HepG2 (cell line): Measurements from ENCODE around the gene DTNB. TPM values are rescaled to one million over a fixed set of nuclear protein-coding genes. Genes with fewer than 3 reads are reported as not detected.

Experiments
- ATF1 ChIP-seq: IDR thresholded peaks from 2 replicates; pipeline ENCODE4 v1.6.1; 2016; ENCODE audit warnings: mild to moderate bottlenecking, control low read depth
- ELK4 ChIP-seq: sonication (generic); formaldehyde crosslinking; IDR thresholded peaks from 2 replicates; pipeline ENCODE4 v1.9.0; 2021; ENCODE audit warnings: missing genetic modification reagents, borderline replicate concordance
- NFE2L1 ChIP-seq: sonication (generic); formaldehyde crosslinking; IDR thresholded peaks from 2 replicates; pipeline ENCODE4 v1.4.0; 2020; ENCODE audit warnings: missing genetic modification reagents, mild to moderate bottlenecking, borderline replicate concordance
- NFKBIZ ChIP-seq: IDR thresholded peaks from 2 replicates; pipeline ENCODE4 v1.6.1; 2018; ENCODE audit warnings: missing genetic modification reagents, missing compliant biosample characterization
- RELA ChIP-seq: sonication (generic); formaldehyde crosslinking; IDR thresholded peaks from 2 replicates; pipeline ENCODE4 v1.4.0; 2020; ENCODE audit warnings: missing genetic modification reagents
- RXRA ChIP-seq: sonication (generic); formaldehyde crosslinking; IDR thresholded peaks from 2 replicates; pipeline ENCODE4 v1.5.1; 2020; ENCODE audit warnings: missing genetic modification reagents
- SCMH1 ChIP-seq: sonication (generic); formaldehyde crosslinking; IDR thresholded peaks from 2 replicates; pipeline ENCODE4 v1.9.0; 2021; ENCODE audit warnings: missing genetic modification reagents, mild to moderate bottlenecking, borderline replicate concordance
- SP5 ChIP-seq: IDR thresholded peaks from 2 replicates; pipeline ENCODE4 v1.6.1; 2016; ENCODE audit warnings: low read depth, borderline replicate concordance
- SRSF4 ChIP-seq: fragments of 200-400 bp; formaldehyde crosslinking; IDR thresholded peaks from one replicate; pipeline ENCODE4 v1.6.1; 2018; ENCODE audit warnings: mild to moderate bottlenecking, low read depth, low read length, moderate library complexity; ENCODE audit not compliant: poor library complexity, severe bottlenecking
- TBL1XR1 ChIP-seq: fragments of 150-350 bp; IDR thresholded peaks from 2 replicates; pipeline ENCODE4 v1.6.1; 2014; ENCODE audit warnings: borderline replicate concordance, low read length; ENCODE audit not compliant: partially characterized antibody
- TGIF2 ChIP-seq: IDR thresholded peaks from 2 replicates; pipeline ENCODE4 v1.6.1; 2016; ENCODE audit warnings: control low read depth, missing compliant biosample characterization
- ZNF275 ChIP-seq: sonication (generic); formaldehyde crosslinking; IDR thresholded peaks from 2 replicates; pipeline ENCODE4 v1.8.0; 2022; ENCODE audit warnings: missing genetic modification reagents, mild to moderate bottlenecking, inconsistent platforms, borderline replicate concordance
- ZNF329 ChIP-seq: sonication (generic); formaldehyde crosslinking; IDR thresholded peaks from 2 replicates; pipeline ENCODE4 v1.9.0; 2021; ENCODE audit warnings: low read depth, mild to moderate bottlenecking, missing genetic modification reagents
- ZNF607 ChIP-seq: sonication (generic); formaldehyde crosslinking; IDR thresholded peaks from 2 replicates; pipeline ENCODE4 v1.5.1; 2020; ENCODE audit warnings: missing genetic modification reagents, mild to moderate bottlenecking, borderline replicate concordance
- ZNF724P ChIP-seq: sonication (generic); formaldehyde crosslinking; IDR thresholded peaks from 2 replicates; pipeline ENCODE4 v1.8.0; 2022; ENCODE audit warnings: missing genetic modification reagents, borderline replicate concordance
- polyA plus RNA-seq, 8 experiments: library from polyadenylated mRNA; depleted of rRNA in 3 of 8; stranded (reverse) in 7 of 8; unstranded in 1 of 8; fragments of >200 nt; fragmentation: Illumina TruSeq in 4 of 8; extraction: Trizol in 4 of 8; gene quantifications; 2 replicates each; pipeline versions ENCODE4 v1.2.1 to v1.2.3, GENCODE V29; 2011 to 2016; ENCODE audit warnings: low read depth in 4 of 8, missing spikeins in 1 of 8, mixed read lengths in 1 of 8; ENCODE audit not compliant: insufficient read depth in 1 of 8
- total RNA-seq, 5 experiments: library from RNA; depleted of rRNA; stranded (reverse); fragments of >200 nt; fragmentation: Illumina TruSeq; extraction: Trizol; gene quantifications; 2 replicates each; pipeline ENCODE4 v1.2.3, GENCODE V29; 2016; ENCODE audit warnings: low read depth in 1 of 5
- TF ChIP-seq, protein P1 (sequence below): sonication (generic); formaldehyde crosslinking; IDR thresholded peaks from 2 replicates; pipeline ENCODE4 v1.5.0; 2020; ENCODE audit warnings: mild to moderate bottlenecking, missing genetic modification reagents, borderline replicate concordance

Gene DTNB
- total and polyA plus RNA-seq, 2 of the 13 experiments (the other 11 are each of a cell fraction or from before 2014, with no cell fraction given): 14.4 to 23.9 TPM

- TF ChIP-seq, protein P1, sequence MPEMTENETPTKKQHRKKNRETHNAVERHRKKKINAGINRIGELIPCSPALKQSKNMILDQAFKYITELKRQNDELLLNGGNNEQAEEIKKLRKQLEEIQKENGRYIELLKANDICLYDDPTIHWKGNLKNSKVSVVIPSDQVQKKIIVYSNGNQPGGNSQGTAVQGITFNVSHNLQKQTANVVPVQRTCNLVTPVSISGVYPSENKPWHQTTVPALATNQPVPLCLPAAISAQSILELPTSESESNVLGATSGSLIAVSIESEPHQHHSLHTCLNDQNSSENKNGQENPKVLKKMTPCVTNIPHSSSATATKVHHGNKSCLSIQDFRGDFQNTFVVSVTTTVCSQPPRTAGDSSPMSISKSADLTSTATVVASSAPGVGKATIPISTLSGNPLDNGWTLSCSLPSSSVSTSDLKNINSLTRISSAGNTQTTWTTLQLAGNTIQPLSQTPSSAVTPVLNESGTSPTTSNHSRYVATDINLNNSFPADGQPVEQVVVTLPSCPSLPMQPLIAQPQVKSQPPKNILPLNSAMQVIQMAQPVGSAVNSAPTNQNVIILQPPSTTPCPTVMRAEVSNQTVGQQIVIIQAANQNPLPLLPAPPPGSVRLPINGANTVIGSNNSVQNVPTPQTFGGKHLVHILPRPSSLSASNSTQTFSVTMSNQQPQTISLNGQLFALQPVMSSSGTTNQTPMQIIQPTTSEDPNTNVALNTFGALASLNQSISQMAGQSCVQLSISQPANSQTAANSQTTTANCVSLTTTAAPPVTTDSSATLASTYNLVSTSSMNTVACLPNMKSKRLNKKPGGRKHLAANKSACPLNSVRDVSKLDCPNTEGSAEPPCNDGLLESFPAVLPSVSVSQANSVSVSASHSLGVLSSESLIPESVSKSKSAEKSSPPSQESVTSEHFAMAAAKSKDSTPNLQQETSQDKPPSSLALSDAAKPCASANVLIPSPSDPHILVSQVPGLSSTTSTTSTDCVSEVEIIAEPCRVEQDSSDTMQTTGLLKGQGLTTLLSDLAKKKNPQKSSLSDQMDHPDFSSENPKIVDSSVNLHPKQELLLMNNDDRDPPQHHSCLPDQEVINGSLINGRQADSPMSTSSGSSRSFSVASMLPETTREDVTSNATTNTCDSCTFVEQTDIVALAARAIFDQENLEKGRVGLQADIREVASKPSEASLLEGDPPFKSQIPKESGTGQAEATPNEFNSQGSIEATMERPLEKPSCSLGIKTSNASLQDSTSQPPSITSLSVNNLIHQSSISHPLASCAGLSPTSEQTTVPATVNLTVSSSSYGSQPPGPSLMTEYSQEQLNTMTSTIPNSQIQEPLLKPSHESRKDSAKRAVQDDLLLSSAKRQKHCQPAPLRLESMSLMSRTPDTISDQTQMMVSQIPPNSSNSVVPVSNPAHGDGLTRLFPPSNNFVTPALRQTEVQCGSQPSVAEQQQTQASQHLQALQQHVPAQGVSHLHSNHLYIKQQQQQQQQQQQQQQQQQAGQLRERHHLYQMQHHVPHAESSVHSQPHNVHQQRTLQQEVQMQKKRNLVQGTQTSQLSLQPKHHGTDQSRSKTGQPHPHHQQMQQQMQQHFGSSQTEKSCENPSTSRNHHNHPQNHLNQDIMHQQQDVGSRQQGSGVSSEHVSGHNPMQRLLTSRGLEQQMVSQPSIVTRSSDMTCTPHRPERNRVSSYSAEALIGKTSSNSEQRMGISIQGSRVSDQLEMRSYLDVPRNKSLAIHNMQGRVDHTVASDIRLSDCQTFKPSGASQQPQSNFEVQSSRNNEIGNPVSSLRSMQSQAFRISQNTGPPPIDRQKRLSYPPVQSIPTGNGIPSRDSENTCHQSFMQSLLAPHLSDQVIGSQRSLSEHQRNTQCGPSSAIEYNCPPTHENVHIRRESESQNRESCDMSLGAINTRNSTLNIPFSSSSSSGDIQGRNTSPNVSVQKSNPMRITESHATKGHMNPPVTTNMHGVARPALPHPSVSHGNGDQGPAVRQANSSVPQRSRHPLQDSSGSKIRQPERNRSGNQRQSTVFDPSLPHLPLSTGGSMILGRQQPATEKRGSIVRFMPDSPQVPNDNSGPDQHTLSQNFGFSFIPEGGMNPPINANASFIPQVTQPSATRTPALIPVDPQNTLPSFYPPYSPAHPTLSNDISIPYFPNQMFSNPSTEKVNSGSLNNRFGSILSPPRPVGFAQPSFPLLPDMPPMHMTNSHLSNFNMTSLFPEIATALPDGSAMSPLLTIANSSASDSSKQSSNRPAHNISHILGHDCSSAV: no peak
- TF ChIP-seq SRSF4 (no peak), ELK4 (no peak; the same call in 1 of the 2 replicates), SP5 (CRISPR knock-in tag) (peak; percentile 50; the same call in 1 of the 2 replicates), TGIF2 (CRISPR knock-in tag) (no peak; the same call in 1 of the 2 replicates), TBL1XR1 (no peak), NFKBIZ (CRISPR knock-in tag) (no peak), ZNF607 (CRISPR knock-in tag) (no peak), ZNF724P (CRISPR knock-in tag) (peak; percentile 63; the same call in 1 of the 2 replicates), ZNF329 (no peak), ZNF275 (no peak; the same call in 1 of the 2 replicates), ATF1 (CRISPR knock-in tag) (no peak), SCMH1 (CRISPR knock-in tag) (no peak), NFE2L1 (peak; percentile 66; the same call in 1 of the 2 replicates), RXRA (CRISPR knock-in tag) (peak; percentile 71), RELA (no peak)
Observed at GRCh38 chr2:25673300-25674076, at the start of gene DTNB (continued).
